NCI-H460 (cell line): Measurements from ENCODE around the gene C14orf39. TPM values are rescaled to one million over a fixed set of nuclear protein-coding genes. Genes with fewer than 3 reads are reported as not detected.

ENCODE experiments used
- DNase-seq: peaks from one replicate; pipeline ENCODE4 v3.0.0-alpha.2; 2016; ENCODE audit warnings: low read depth; ENCODE audit errors: extremely low read depth
- polyA plus RNA-seq: library from polyadenylated mRNA; depleted of rRNA; stranded (reverse); fragments of >200 nt; gene quantifications from 2 replicates; pipeline ENCODE4 v1.2.3, GENCODE V29; 2014; cell fraction: nucleus; rRNA removed
- total RNA-seq: library from RNA; depleted of rRNA; stranded (reverse); fragments of >200 nt; shearing (Covaris generic); gene quantifications from 2 replicates; pipeline ENCODE4 v1.2.3, GENCODE V29; 2014; rRNA removed

The C14orf39 gene, protein sequence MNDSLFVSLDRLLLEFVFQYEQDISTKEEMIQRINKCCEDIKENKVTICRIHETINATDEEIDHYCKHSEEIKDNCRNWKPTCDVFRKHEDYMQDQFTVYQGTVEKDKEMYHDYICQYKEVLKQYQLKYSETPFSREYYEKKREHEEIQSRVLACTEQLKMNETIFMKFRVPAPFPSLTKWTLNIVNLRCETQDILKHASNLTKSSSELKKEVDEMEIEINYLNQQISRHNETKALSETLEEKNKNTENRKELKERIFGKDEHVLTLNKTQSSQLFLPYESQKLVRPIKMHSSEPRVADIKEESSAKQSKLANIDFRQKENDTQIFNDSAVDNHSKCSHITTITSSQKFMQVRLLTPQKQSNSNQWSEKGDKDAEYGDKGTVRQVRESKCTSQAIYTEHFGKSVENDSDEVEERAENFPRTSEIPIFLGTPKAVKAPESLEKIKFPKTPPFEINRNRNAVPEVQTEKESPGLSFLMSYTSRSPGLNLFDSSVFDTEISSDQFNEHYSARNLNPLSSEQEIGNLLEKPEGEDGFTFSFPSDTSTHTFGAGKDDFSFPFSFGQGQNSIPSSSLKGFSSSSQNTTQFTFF
- total RNA-seq = 0.10 and 0.20 TPM in 2 replicates
- polyA plus RNA-seq = not detected in 2 replicates

GRCh38 chr14:60485598-60486251 lies at the start of gene C14orf39:
Gene C14orf39 (minus strand): TSS chr14:60486063. CDS start chr14:60485078, 985 bp downstream.
- DNase-seq = peak; percentile 34

GRCh38 chr14:60532442-60532841 lies 46.6 kb upstream of the C14orf39 start:
- no peak for DNase-seq

- no peak for DNase-seq
Observed at GRCh38 chr14:60515511-60516289, 29.8 kb upstream of the C14orf39 start.

DNA sequence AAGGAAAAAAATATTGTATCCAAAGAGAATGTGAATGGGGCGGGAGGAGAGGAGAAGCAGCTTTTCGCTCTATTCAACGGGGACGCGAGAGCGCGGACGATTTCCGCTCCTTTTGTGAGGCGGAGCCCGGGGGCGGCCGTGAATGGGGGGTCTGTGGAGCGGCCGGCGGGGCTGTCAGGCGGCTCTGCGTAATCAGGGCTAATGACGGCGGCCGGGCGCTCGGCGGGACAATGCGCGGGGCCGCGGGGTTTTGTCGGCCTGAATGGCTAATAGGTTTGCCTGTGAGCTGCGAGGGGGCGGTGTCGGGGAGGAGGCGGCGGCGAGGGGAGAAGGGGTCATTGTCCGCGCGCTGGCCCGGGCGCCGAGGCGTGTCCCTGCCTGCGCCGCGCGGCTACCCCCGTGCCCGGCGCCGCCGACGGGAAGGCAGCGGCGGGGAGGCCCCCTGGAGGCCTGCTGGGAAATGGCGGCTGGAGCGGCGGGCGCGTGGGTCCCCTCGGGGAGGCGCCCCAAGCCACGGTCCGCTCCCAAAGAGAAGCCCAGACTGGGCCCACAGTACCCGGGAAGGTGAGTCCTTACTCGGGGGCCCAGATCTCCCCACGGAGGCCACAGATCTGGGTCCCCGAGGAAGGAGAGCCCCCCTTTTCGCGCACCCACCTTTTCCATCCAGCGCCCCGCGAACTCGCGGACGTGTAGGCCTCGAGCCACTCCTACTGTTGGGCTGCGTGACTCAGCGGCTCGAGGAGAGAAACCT lies 29.1 kb upstream of the C14orf39 start:
- DNase-seq = peak; percentile 37

- no peak for DNase-seq
Observed at GRCh38 chr14:60514378-60514740, 28.5 kb upstream of the C14orf39 start.

GRCh38 chr14:60512973-60513571 lies 27.2 kb upstream of the C14orf39 start:
- DNase-seq = no peak

DNA sequence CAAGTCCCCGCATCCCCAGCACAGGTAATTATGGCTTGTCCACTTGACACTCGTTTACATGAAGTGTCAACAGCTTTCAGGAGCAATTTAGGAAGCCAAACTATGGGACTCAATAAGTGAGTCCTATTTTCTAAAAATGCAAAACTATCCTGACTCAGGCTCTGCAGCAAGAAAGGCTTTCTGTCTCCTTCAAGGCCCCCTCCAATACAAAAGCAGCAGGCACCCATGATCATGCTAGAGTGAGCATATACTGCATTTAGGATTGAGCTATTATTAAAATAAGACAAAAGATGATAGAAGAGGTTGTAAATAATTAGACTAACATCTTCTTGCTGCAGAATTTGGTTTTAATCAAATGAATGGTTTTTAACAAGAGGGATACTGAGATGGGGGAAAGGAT lies 26.3 kb upstream of the C14orf39 start:
- no peak for DNase-seq

- no peak for DNase-seq
Observed at GRCh38 chr14:60510951-60511599, 25.2 kb upstream of the C14orf39 start.

GRCh38 chr14:60510254-60510950 lies 24.5 kb upstream of the C14orf39 start:
- no peak for DNase-seq

GRCh38 chr14:60509438-60510253 lies 23.8 kb upstream of the C14orf39 start:
- no peak for DNase-seq

DNA sequence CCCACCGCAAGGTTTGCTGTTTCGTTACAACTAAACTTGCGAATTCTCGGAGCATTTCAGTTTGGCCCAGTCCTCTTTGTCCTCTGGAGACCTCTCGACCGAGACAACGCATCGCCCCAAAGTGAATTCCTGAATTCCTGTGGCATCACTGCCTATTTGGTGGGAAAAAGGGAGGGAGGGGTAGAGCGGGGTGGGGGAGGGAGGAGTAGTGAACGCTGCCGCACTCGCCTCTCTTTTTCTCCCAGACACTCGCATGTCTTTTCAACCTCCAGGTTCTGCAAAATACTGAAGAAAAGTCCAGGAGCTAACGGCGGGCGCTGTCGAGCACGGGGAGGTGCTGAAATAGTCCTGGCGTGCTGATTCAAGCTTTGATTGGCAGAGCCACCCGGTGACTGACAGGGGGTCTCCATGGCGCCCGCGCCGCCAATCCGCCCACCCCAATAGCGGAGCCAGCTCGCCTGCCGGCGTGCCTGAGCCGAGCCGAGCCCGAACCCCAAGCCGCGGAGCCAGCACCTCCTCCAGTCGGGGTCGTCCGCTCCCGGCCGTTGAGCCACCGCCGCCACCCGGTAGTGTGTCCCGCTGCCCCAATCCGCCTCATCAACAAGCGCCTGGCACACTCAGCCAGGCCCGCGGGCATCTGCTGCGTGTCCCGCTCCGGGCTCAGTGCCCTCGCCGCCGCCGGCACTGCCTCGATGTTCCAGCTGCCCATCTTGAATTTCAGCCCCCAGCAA lies 23.0 kb upstream of the C14orf39 start, which contains the start of gene SIX6:
SIX6 (plus strand) TSS at position 440 of the 731 bp plus-strand sequence; CDS start at position 693, 253 bp downstream.
- no peak for DNase-seq

- DNase-seq = no peak
Observed at GRCh38 chr14:60508363-60508706, 22.5 kb upstream of the C14orf39 start.

GRCh38 chr14:60506985-60507829 lies 21.3 kb upstream of the C14orf39 start:
- no peak for DNase-seq

DNA sequence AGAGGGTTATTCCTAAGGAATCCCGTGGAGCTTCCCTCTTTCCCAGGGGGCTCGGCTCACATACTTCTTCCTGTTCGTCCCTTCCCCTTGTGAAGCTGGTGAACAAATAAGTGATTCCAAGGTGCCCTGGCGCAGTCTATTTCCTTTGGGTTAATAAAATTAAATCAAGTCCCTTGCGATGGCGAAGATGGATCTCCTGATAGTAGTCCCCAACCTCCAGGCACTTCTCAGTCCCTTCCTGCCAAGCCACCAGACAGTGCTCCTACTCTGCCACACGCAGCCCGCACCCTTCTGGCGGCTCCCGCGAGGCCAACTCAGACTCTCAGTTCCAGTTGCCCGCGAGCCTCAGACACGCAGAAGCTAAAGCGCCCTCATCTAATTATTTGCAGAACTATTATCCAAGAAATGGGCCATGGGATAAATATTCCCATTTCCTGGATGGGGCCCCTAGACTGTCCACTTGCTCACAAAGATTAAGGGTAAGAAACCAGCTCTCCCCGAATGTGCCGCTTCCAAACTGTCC lies 20.7 kb upstream of the C14orf39 start:
- no peak for DNase-seq

GRCh38 chr14:60506010-60506409 lies 20.1 kb upstream of the C14orf39 start:
- DNase-seq = no peak

DNA sequence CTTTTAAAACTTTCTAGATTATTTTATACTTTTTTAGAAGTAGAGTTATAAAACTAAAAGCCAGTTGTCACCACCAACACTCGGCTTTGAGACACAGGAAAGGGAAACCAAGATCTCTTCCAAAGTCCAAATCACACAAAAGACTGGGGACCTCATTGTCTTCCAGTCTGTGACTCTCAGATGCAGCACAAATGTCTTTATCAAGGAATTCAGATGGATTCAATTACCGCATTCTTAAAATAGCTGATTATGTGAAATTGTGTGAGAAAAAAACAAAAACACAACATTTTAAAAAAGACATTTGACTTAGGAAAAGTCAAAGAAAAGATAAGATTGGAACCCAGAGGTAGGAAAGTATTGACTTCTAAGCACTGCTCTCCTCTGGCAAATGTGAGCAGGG lies 19.6 kb upstream of the C14orf39 start:
- no peak for DNase-seq
